Mesenchymal stem cell (in vitro differentiated cells and primary cell): ENCODE data around the gene SARS1.

Experiments used
- DNase-seq: peaks from one replicate; pipeline ENCODE4 v3.0.0-alpha.2; 2013
- H2AFZ ChIP-seq: one replicate; pipeline ENCODE4 v1.6.1; 2013; ENCODE audit warnings: low read depth, mild to moderate bottlenecking, control low read depth, inconsistent platforms, low read length, moderate library complexity
- H2AK5ac ChIP-seq: 2 replicates; pipeline ENCODE4 v1.6.1; 2013; ENCODE audit warnings: low read length, moderate library complexity, mild to moderate bottlenecking, inconsistent platforms; ENCODE audit not compliant: severe bottlenecking
- H2BK120ac ChIP-seq: one replicate; pipeline ENCODE4 v1.6.1; 2013; ENCODE audit warnings: low read depth, mild to moderate bottlenecking, inconsistent platforms, low read length, moderate library complexity
- H2BK12ac ChIP-seq, 2 experiments: one replicate each; pipeline ENCODE4 v1.6.1; 2013; ENCODE audit warnings: inconsistent platforms in 2 of 2, low read length in 2 of 2, mild to moderate bottlenecking in 2 of 2, moderate library complexity in 2 of 2, control low read depth in 1 of 2
- H2BK15ac ChIP-seq: one replicate; pipeline ENCODE4 v1.6.1; 2013; ENCODE audit warnings: mild to moderate bottlenecking, low read depth, inconsistent platforms; ENCODE audit not compliant: poor library complexity, severe bottlenecking
- H2BK5ac ChIP-seq: 2 replicates; pipeline ENCODE4 v1.6.1; 2013; ENCODE audit warnings: low read depth, mild to moderate bottlenecking, low read length, control low read depth, inconsistent platforms; ENCODE audit not compliant: poor library complexity, severe bottlenecking
- H3K14ac ChIP-seq, 2 experiments: one replicate each; pipeline ENCODE4 v1.6.1; 2013; ENCODE audit warnings: inconsistent platforms in 2 of 2, low read length in 2 of 2, control low read depth in 1 of 2, mild to moderate bottlenecking in 1 of 2, moderate library complexity in 1 of 2
- H3K18ac ChIP-seq, 2 experiments: one replicate each; pipeline ENCODE4 v1.6.1; 2013; ENCODE audit warnings: inconsistent platforms in 2 of 2, low read length in 2 of 2, control low read depth in 1 of 2, low read depth in 1 of 2, mild to moderate bottlenecking in 1 of 2
- H3K23ac ChIP-seq, 2 experiments: one replicate each; pipeline ENCODE4 v1.6.1; 2013; ENCODE audit warnings: inconsistent platforms in 2 of 2, low read length in 2 of 2, mild to moderate bottlenecking in 2 of 2, moderate library complexity in 2 of 2, control low read depth in 1 of 2
- H3K27ac ChIP-seq: 2 replicates; pipeline ENCODE4 v1.5.1; 2013; ENCODE audit warnings: mild to moderate bottlenecking, moderate library complexity, low read length, control low read depth, inconsistent platforms; ENCODE audit not compliant: poor library complexity, severe bottlenecking
- H3K27me3 ChIP-seq, 2 experiments: 2 replicates each; pipeline versions ENCODE4 v1.6.1 to v1.7.0; 2013; ENCODE audit warnings: low read length in 2 of 2, mild to moderate bottlenecking in 2 of 2, moderate library complexity in 2 of 2, control low read depth in 1 of 2, inconsistent platforms in 1 of 2; ENCODE audit not compliant: control insufficient read depth in 1 of 2, insufficient read depth in 1 of 2
- H3K36me3 ChIP-seq, 2 experiments: 2 replicates each; pipeline versions ENCODE4 v1.6.1 to v1.7.0; 2013; ENCODE audit warnings: low read length in 2 of 2, control low read depth in 1 of 2, inconsistent platforms in 1 of 2, low read depth in 1 of 2, mild to moderate bottlenecking in 1 of 2; ENCODE audit not compliant: insufficient read depth in 2 of 2, control insufficient read depth in 1 of 2
- H3K4ac ChIP-seq, 2 experiments: one replicate each; pipeline ENCODE4 v1.6.1; 2013; ENCODE audit warnings: inconsistent platforms in 2 of 2, low read length in 2 of 2, mild to moderate bottlenecking in 2 of 2, moderate library complexity in 2 of 2, control low read depth in 1 of 2, low read depth in 1 of 2
- H3K4me1 ChIP-seq: 2 replicates; pipeline ENCODE4 v1.6.1; 2013; ENCODE audit warnings: low read depth, low read length, control low read depth; ENCODE audit not compliant: control insufficient read depth, insufficient read depth
- H3K4me2 ChIP-seq: 2 replicates; pipeline ENCODE4 v1.6.1; 2013; ENCODE audit warnings: low read length, mild to moderate bottlenecking, inconsistent platforms; ENCODE audit not compliant: poor library complexity, severe bottlenecking
- H3K4me3 ChIP-seq, 2 experiments: 2 replicates each; pipeline versions ENCODE4 v1.5.1 to v1.7.0; 2013; ENCODE audit warnings: low read length in 2 of 2, mild to moderate bottlenecking in 2 of 2, control low read depth in 1 of 2, low read depth in 1 of 2; ENCODE audit not compliant: insufficient read depth in 1 of 2
- H3K79me1 ChIP-seq: replicated peaks from 2 replicates; pipeline ENCODE4 v1.6.1; 2013; ENCODE audit warnings: mild to moderate bottlenecking, control low read depth, low read length, inconsistent platforms; ENCODE audit not compliant: poor library complexity, severe bottlenecking
- H3K9ac ChIP-seq: 2 replicates; pipeline ENCODE4 v1.7.0; 2013; ENCODE audit warnings: mild to moderate bottlenecking, low read length, moderate library complexity
- H3K9me3 ChIP-seq: 2 replicates; pipeline ENCODE4 v1.7.0; 2013; ENCODE audit warnings: mild to moderate bottlenecking, low read length; ENCODE audit not compliant: control insufficient read depth
- H4K8ac ChIP-seq: one replicate; pipeline ENCODE4 v1.6.1; 2013; ENCODE audit warnings: inconsistent platforms, mild to moderate bottlenecking, low read length, moderate library complexity
- H4K91ac ChIP-seq: one replicate; pipeline ENCODE4 v1.6.1; 2013; ENCODE audit warnings: mild to moderate bottlenecking, low read length, inconsistent platforms
- WGBS: methylation state at CpG from one replicate; pipeline ENCODE4 v1.1.7; 2013; ENCODE audit warnings: mixed read lengths; 5-methylcytosine and 5-hydroxymethylcytosine counted together

The SARS1 gene

DNA sequence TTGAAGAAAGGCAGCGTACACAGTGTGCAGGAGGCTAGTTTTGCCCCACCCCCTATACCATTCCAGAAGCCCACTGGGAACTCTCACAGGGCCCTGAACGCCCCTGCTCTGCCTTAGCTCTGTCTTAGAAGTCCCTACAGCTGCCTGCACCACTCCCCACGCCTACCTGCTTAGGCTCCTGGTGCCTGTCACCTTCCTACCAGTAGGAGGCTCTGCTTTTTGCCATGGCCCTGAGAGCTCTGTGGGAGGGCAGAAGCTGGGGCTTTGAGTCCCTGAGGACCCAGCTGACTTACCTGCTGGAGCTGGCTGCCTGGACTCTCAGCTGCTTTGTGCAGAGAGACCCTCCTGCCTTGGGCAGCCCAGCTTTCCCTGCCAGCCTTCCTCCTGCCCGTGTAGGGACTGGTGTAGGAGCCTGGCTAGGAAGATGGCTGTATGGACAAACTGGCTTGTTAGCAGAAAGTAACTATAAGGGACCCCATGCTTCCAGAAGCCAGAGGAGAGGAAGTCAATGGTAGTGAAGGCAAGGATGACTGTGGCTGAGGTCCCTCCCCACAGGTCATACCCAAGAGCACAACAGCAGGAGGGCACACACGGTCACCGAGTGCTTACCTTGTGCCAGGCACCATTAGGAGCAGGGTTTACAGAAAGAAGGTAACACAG is 25.8 kb downstream of the SARS1 start:
- Histone ChIP-seq H4K91ac (no peak overlapping the region), H3K4me2 (no peak overlapping the region), H3K14ac (no peak overlapping the region), H3K27me3 (peaks cover 9 to 10% of the 10 kb centered on the region in 2 experiments), H3K18ac (no peak overlapping the region), H3K36me3 (peaks cover 49 to 54% of the 10 kb centered on the region in 2 experiments), H3K79me1 (peaks cover 3% of the 10 kb centered on the region), H3K23ac (no peak overlapping the region), H3K9ac (no peak overlapping the region), H3K4me1 (peaks cover 16% of the 10 kb centered on the region), H2AFZ (no peak overlapping the region), H3K27ac (no peak overlapping the region), H4K8ac (no peak overlapping the region), H3K9me3 (no peaks in the 10 kb centered on the region), H2BK120ac (no peak overlapping the region), H2AK5ac (no peak overlapping the region), H3K4ac (no peak overlapping the region), H2BK15ac (no peak overlapping the region), H3K4me3 (no peak overlapping the region), H2BK5ac (no peak overlapping the region), H2BK12ac (no peak overlapping the region)
- 69% methylated on average over 6 of the region's 6 CpGs for WGBS
- peak; percentile 43 for DNase-seq

- WGBS = 67% methylated on average over 26 of the region's 26 CpGs
- Histone ChIP-seq H3K4me3 (no peak overlapping the region), H3K14ac (no peak overlapping the region), H3K4ac (no peak overlapping the region), H3K27me3 (peaks cover 9 to 10% of the 10 kb centered on the region in 2 experiments), H3K36me3 (peaks cover 43 to 45% of the 10 kb centered on the region in 2 experiments), H3K79me1 (no peaks in the 10 kb centered on the region), H2AFZ (no peak overlapping the region), H3K27ac (no peak overlapping the region), H4K91ac (no peak overlapping the region), H3K4me1 (peaks cover 16% of the 10 kb centered on the region), H2BK12ac (no peak overlapping the region), H3K4me2 (no peak overlapping the region), H3K18ac (peak overlapping the region in 1 of 2 experiments; percentile 11), H2BK15ac (no peak overlapping the region), H4K8ac (no peak overlapping the region), H2BK120ac (no peak overlapping the region), H2AK5ac (no peak overlapping the region), H3K9me3 (no peaks in the 10 kb centered on the region), H3K23ac (no peak overlapping the region), H3K9ac (peak overlapping the region; percentile 14), H2BK5ac (no peak overlapping the region)
- no peak for DNase-seq
Measured at GRCh38 chr1:109240158-109241152, 26.7 kb downstream of the SARS1 start.

DNA sequence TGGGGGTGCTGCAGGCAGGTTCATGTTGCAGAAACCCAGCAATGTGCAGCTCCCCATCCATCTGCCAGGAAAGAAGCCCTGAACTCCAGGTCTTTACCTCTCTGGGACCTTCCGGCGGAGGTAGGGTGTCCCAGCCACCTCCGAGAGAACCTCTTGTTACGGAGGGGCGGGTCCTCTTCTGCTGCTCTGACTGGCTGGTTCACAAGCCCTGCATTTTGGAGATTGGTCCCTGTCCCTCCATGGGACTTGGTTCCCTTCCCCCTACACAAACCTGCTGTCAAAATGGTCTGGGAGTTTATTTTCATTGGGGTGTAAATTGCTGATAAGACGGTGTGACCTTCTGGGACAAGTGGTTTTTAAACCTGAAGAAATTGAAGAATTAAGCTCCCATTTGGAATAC is 27.6 kb downstream of the SARS1 start:
- H3K27me3 ChIP-seq = peaks cover 9 to 10% of the 10 kb centered on the region in 2 experiments
- no peak overlapping the region for H3K9ac ChIP-seq
- H2BK15ac ChIP-seq = no peak overlapping the region
- H3K4me2 ChIP-seq = no peak overlapping the region
- no peak overlapping the region for H3K14ac ChIP-seq
- no peak overlapping the region for H2BK12ac ChIP-seq
- no peak overlapping the region for H3K27ac ChIP-seq
- H3K9me3 ChIP-seq = no peaks in the 10 kb centered on the region
- no peaks in the 10 kb centered on the region for H3K79me1 ChIP-seq
- WGBS = 38% methylated on average over 5 of the region's 6 CpGs
- H4K91ac ChIP-seq = no peak overlapping the region
- DNase-seq = no peak
- H3K4me1 ChIP-seq = peaks cover 16% of the 10 kb centered on the region
- no peak overlapping the region for H2AK5ac ChIP-seq
- no peak overlapping the region for H2BK120ac ChIP-seq
- H2BK5ac ChIP-seq = no peak overlapping the region
- H2AFZ ChIP-seq = no peak overlapping the region
- no peak overlapping the region for H3K4ac ChIP-seq
- H3K36me3 ChIP-seq = peaks cover 35 to 36% of the 10 kb centered on the region in 2 experiments
- no peak overlapping the region for H4K8ac ChIP-seq
- H3K23ac ChIP-seq = no peak overlapping the region
- H3K4me3 ChIP-seq = no peak overlapping the region
- H3K18ac ChIP-seq = no peak overlapping the region

DNA sequence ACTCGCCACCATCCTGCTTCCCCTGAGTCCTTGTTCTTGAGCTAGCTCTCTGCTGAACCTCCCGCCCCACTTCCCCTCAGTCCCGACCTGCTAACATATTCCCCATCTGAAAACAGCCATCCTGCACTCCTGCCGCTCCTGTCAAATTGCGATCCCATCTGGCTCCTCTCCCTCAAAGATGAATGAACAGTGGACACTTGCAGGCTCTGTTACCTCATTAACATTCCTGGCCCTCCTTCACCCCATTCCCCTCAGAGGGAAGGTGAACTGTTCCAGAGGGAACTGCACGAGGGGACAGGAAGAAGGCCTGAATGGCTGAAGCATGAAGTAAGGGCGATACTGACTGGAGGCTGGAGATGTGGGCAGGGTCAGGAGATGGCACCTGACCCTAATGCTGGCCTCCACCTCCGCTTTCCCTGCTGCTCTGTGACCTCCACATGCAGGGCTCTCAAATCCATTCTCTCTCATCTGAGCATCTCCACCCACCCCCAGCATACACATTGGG is 28.2 kb downstream of the SARS1 start:
- Histone ChIP-seq H3K14ac (peak overlapping the region in 1 of 2 experiments; percentile 21), H3K4ac (no peak overlapping the region), H2BK12ac (no peak overlapping the region), H4K91ac (no peak overlapping the region), H3K23ac (no peak overlapping the region), H3K4me1 (peaks cover 16% of the 10 kb centered on the region), H4K8ac (no peak overlapping the region), H3K4me2 (no peak overlapping the region), H3K4me3 (no peak overlapping the region), H3K27ac (no peak overlapping the region), H3K9me3 (no peaks in the 10 kb centered on the region), H2BK15ac (no peak overlapping the region), H2AK5ac (no peak overlapping the region), H2BK5ac (no peak overlapping the region), H2AFZ (no peak overlapping the region), H3K27me3 (peaks cover 10 to 13% of the 10 kb centered on the region in 2 experiments), H3K36me3 (peaks cover 31 to 33% of the 10 kb centered on the region in 2 experiments), H3K9ac (no peak overlapping the region), H2BK120ac (no peak overlapping the region), H3K79me1 (no peaks in the 10 kb centered on the region), H3K18ac (no peak overlapping the region)
- DNase-seq = no peak
- WGBS = 53% methylated on average over 8 of the region's 8 CpGs
